Measurements from ENCODE around the gene TTC39B.

TTC39B gene

GRCh38 chr9:15153961-15154360 lies 153.1 kb downstream of the TTC39B start:
- peaks cover 4% of the 10 kb centered on the region; the same call in 1 of the 2 replicates for H3K4me1 ChIP-seq (ENCODE audit: control insufficient read depth, insufficient read depth, low read length)
- H3K36me3 ChIP-seq (ENCODE audit: control insufficient read depth, insufficient read depth, low read length), result no peaks in the 10 kb centered on the region
- no peak overlapping the region for H3K9ac ChIP-seq (ENCODE audit: low read depth, low read length)
- H3K4me3 ChIP-seq (ENCODE audit: low read depth, low read length), result no peak overlapping the region
- H3K27ac ChIP-seq (ENCODE audit: low read depth, low read length), result no peak overlapping the region
- H3K9me3 ChIP-seq (ENCODE audit: control insufficient read depth, insufficient read depth, low read length), result no peaks in the 10 kb centered on the region
- H3K27me3 ChIP-seq (ENCODE audit: control insufficient read depth, insufficient read depth, low read length), result no peaks in the 10 kb centered on the region

- Histone ChIP-seq H3K36me3 (ENCODE audit: control insufficient read depth, insufficient read depth, low read length) (no peaks in the 10 kb centered on the region), H3K9me3 (ENCODE audit: control insufficient read depth, insufficient read depth, low read length) (no peaks in the 10 kb centered on the region), H3K27me3 (ENCODE audit: control insufficient read depth, insufficient read depth, low read length) (no peaks in the 10 kb centered on the region), H3K27ac (ENCODE audit: low read depth, low read length) (no peak overlapping the region), H3K4me1 (ENCODE audit: control insufficient read depth, insufficient read depth, low read length) (peaks cover 1% of the 10 kb centered on the region), H3K9ac (ENCODE audit: low read depth, low read length) (no peak overlapping the region), H3K4me3 (ENCODE audit: low read depth, low read length) (no peak overlapping the region)
Observed at GRCh38 chr9:15150939-15151338, 156.1 kb downstream of the TTC39B start.

- no peaks in the 10 kb centered on the region for H3K36me3 ChIP-seq (ENCODE audit: control insufficient read depth, insufficient read depth, low read length)
- H3K27ac ChIP-seq (ENCODE audit: low read depth, low read length), result no peak overlapping the region
- H3K9ac ChIP-seq (ENCODE audit: low read depth, low read length), result no peak overlapping the region
- H3K4me3 ChIP-seq (ENCODE audit: low read depth, low read length), result no peak overlapping the region
- no peaks in the 10 kb centered on the region for H3K27me3 ChIP-seq (ENCODE audit: control insufficient read depth, insufficient read depth, low read length)
- H3K4me1 ChIP-seq (ENCODE audit: control insufficient read depth, insufficient read depth, low read length), result peaks cover 8% of the 10 kb centered on the region
- H3K9me3 ChIP-seq (ENCODE audit: control insufficient read depth, insufficient read depth, low read length), result no peaks in the 10 kb centered on the region
Observed at GRCh38 chr9:15149450-15149849, 157.6 kb downstream of the TTC39B start.

GRCh38 chr9:15146268-15146700 lies 160.7 kb downstream of the TTC39B start:
- Histone ChIP-seq H3K4me3 (ENCODE audit: low read depth, low read length) (no peak overlapping the region), H3K36me3 (ENCODE audit: control insufficient read depth, insufficient read depth, low read length) (no peaks in the 10 kb centered on the region), H3K27me3 (ENCODE audit: control insufficient read depth, insufficient read depth, low read length) (no peaks in the 10 kb centered on the region)

GRCh38 chr9:15144622-15145061 lies 162.4 kb downstream of the TTC39B start:
- Histone ChIP-seq H3K27ac (ENCODE audit: low read depth, low read length) (no peak overlapping the region), H3K9me3 (ENCODE audit: control insufficient read depth, insufficient read depth, low read length) (no peaks in the 10 kb centered on the region), H3K4me3 (ENCODE audit: low read depth, low read length) (no peak overlapping the region), H3K36me3 (ENCODE audit: control insufficient read depth, insufficient read depth, low read length) (no peaks in the 10 kb centered on the region), H3K4me1 (ENCODE audit: control insufficient read depth, insufficient read depth, low read length) (peaks cover 10% of the 10 kb centered on the region), H3K9ac (ENCODE audit: low read depth, low read length) (no peak overlapping the region), H3K27me3 (ENCODE audit: control insufficient read depth, insufficient read depth, low read length) (no peaks in the 10 kb centered on the region)

More at GRCh38 chr9:15146268-15146700, 160.7 kb downstream of the TTC39B start:
- Histone ChIP-seq H3K27ac (ENCODE audit: low read depth, low read length) (no peak overlapping the region), H3K9ac (ENCODE audit: low read depth, low read length) (no peak overlapping the region), H3K4me1 (ENCODE audit: control insufficient read depth, insufficient read depth, low read length) (peaks cover 10% of the 10 kb centered on the region), H3K9me3 (ENCODE audit: control insufficient read depth, insufficient read depth, low read length) (no peaks in the 10 kb centered on the region)

GRCh38 chr9:15142878-15143534 lies 164.0 kb downstream of the TTC39B start:
- Histone ChIP-seq H3K4me3 (ENCODE audit: low read depth, low read length) (no peak overlapping the region), H3K27me3 (ENCODE audit: control insufficient read depth, insufficient read depth, low read length) (no peaks in the 10 kb centered on the region)

DNA sequence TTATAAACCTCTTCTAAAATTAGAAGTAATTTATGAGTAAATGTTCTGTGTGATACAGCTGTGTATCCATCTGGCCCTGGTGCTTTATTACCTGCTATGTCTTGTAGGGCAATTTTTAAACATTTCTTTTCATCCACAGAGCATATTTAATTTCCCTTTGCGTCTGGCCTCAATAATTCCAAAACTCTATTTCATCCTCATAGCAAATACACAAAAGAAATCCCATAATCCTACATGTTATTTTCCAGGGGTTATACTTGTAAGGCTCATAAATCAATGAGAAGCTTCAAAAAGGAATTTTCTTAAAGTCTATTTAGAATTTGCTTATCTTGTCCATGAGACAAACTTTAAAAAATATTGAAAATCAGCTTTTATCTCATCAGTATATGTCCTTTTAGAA lies 167.0 kb downstream of the TTC39B start:
- Histone ChIP-seq H3K9me3 (ENCODE audit: control insufficient read depth, insufficient read depth, low read length) (no peaks in the 10 kb centered on the region), H3K4me3 (ENCODE audit: low read depth, low read length) (no peak overlapping the region), H3K36me3 (ENCODE audit: control insufficient read depth, insufficient read depth, low read length) (no peaks in the 10 kb centered on the region), H3K27me3 (ENCODE audit: control insufficient read depth, insufficient read depth, low read length) (no peaks in the 10 kb centered on the region), H3K4me1 (ENCODE audit: control insufficient read depth, insufficient read depth, low read length) (peaks cover 38% of the 10 kb centered on the region), H3K27ac (ENCODE audit: low read depth, low read length) (no peak overlapping the region), H3K9ac (ENCODE audit: low read depth, low read length) (no peak overlapping the region)

More at GRCh38 chr9:15142878-15143534, 164.0 kb downstream of the TTC39B start:
- H3K4me1 ChIP-seq (ENCODE audit: control insufficient read depth, insufficient read depth, low read length), result peaks cover 20% of the 10 kb centered on the region
- no peak overlapping the region for H3K9ac ChIP-seq (ENCODE audit: low read depth, low read length)
- H3K27ac ChIP-seq (ENCODE audit: low read depth, low read length), result no peak overlapping the region
- H3K9me3 ChIP-seq (ENCODE audit: control insufficient read depth, insufficient read depth, low read length), result no peaks in the 10 kb centered on the region
- H3K36me3 ChIP-seq (ENCODE audit: control insufficient read depth, insufficient read depth, low read length), result no peaks in the 10 kb centered on the region

- Histone ChIP-seq H3K9ac (ENCODE audit: low read depth, low read length) (no peak overlapping the region), H3K4me1 (ENCODE audit: control insufficient read depth, insufficient read depth, low read length) (peaks cover 32% of the 10 kb centered on the region), H3K27ac (ENCODE audit: low read depth, low read length) (peak overlapping the region; percentile 36), H3K9me3 (ENCODE audit: control insufficient read depth, insufficient read depth, low read length) (no peaks in the 10 kb centered on the region), H3K27me3 (ENCODE audit: control insufficient read depth, insufficient read depth, low read length) (no peaks in the 10 kb centered on the region), H3K36me3 (ENCODE audit: control insufficient read depth, insufficient read depth, low read length) (no peaks in the 10 kb centered on the region), H3K4me3 (ENCODE audit: low read depth, low read length) (no peak overlapping the region)
Observed at GRCh38 chr9:15139469-15139868, 167.5 kb downstream of the TTC39B start.

- Histone ChIP-seq H3K27ac (ENCODE audit: low read depth, low read length) (peak overlapping the region; percentile 93), H3K4me1 (ENCODE audit: control insufficient read depth, insufficient read depth, low read length) (peaks cover 30% of the 10 kb centered on the region), H3K4me3 (ENCODE audit: low read depth, low read length) (no peak overlapping the region; the same call in 1 of the 2 replicates), H3K27me3 (ENCODE audit: control insufficient read depth, insufficient read depth, low read length) (no peaks in the 10 kb centered on the region), H3K9me3 (ENCODE audit: control insufficient read depth, insufficient read depth, low read length) (no peaks in the 10 kb centered on the region), H3K9ac (ENCODE audit: low read depth, low read length) (no peak overlapping the region), H3K36me3 (ENCODE audit: control insufficient read depth, insufficient read depth, low read length) (no peaks in the 10 kb centered on the region)
Observed at GRCh38 chr9:15138357-15138686, 168.7 kb downstream of the TTC39B start.

DNA sequence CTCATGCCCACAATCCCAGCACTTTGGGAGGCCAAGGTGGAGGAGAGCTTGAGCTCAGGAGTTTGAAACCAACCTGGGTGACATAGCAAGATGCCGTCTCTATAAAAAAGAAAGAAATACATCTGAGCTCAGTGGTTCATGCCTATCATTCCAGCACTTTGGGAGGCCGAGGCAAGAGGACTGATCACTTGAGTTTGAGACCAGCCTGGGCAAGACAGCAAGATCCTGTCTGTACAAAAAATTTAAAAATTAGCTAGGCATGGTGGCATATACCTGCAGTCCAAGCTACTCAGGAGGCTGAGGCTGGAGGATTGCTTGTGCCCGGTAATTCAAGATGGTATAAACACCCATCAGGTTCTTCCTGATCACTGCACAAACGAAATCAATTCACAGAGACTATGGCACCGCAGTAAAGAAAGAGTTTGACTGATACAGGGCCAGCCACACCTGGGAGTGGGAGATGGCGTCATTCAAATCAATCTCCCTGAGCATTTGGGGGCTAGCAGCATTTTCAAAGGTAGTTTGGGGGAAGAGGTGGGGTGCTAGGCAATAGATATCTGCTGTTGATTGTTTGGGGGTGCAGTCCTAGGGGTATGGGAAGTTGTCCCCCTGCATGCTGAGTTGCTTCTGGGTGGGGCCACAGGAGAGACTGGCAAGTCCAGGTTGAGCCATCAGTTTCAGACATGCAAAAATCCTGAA lies 169.2 kb downstream of the TTC39B start:
- no peak overlapping the region; the same call in 1 of the 2 replicates for H3K4me3 ChIP-seq (ENCODE audit: low read depth, low read length)
- H3K27ac ChIP-seq (ENCODE audit: low read depth, low read length), result peak overlapping the region; percentile 93
- H3K4me1 ChIP-seq (ENCODE audit: control insufficient read depth, insufficient read depth, low read length), result peaks cover 30% of the 10 kb centered on the region
- H3K36me3 ChIP-seq (ENCODE audit: control insufficient read depth, insufficient read depth, low read length), result no peaks in the 10 kb centered on the region
- H3K27me3 ChIP-seq (ENCODE audit: control insufficient read depth, insufficient read depth, low read length), result no peaks in the 10 kb centered on the region
- H3K9ac ChIP-seq (ENCODE audit: low read depth, low read length), result peak overlapping the region; percentile 49
- no peaks in the 10 kb centered on the region for H3K9me3 ChIP-seq (ENCODE audit: control insufficient read depth, insufficient read depth, low read length)

DNA sequence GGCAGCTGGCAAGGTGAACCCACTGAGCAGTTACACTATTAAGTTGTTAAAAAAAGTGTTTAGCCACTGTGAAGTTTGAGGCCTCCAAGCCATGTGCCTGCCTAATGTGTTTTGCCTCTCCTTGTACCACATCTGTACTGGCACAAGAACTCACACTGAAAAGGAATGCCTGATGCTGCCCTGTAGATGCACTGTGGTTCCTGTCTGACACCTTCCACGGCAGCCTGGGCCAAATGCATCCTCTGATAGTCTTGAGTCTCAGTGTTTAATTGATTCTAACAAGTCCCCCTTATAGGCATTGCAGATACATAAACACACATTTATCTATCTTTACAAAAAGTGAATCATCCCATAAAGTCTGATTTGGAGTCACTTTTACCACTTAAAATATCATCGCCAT lies 169.9 kb downstream of the TTC39B start:
- H3K9ac ChIP-seq (ENCODE audit: low read depth, low read length), result peak overlapping the region; percentile 9; the same call in 1 of the 2 replicates
- H3K27me3 ChIP-seq (ENCODE audit: control insufficient read depth, insufficient read depth, low read length), result no peaks in the 10 kb centered on the region
- H3K36me3 ChIP-seq (ENCODE audit: control insufficient read depth, insufficient read depth, low read length), result no peaks in the 10 kb centered on the region
- H3K9me3 ChIP-seq (ENCODE audit: control insufficient read depth, insufficient read depth, low read length), result no peaks in the 10 kb centered on the region
- H3K27ac ChIP-seq (ENCODE audit: low read depth, low read length), result peak overlapping the region; percentile 44
- peaks cover 30% of the 10 kb centered on the region for H3K4me1 ChIP-seq (ENCODE audit: control insufficient read depth, insufficient read depth, low read length)
- H3K4me3 ChIP-seq (ENCODE audit: low read depth, low read length), result no peak overlapping the region
